Measurements from ENCODE around the gene SARDH. TPM values are rescaled to one million over a fixed set of nuclear protein-coding genes. Genes with fewer than 3 reads are reported as not detected.
A peak's percentile ranks its signal among the peaks of the same experiment; 100 is the strongest.

SARDH gene
- total and polyA plus RNA-seq, 9 donors, result 2.5 to 10.0 (median 3.3) TPM

GRCh38 chr9:133779081-133779480 lies 40.9 kb upstream of the SARDH start:
- Histone ChIP-seq H3K4me1 (ENCODE audit: insufficient read depth) (no peaks in the 10 kb centered on the region), H3K9me3 (peaks cover 0 to 4% of the 10 kb centered on the region in 2 donors), H3K27ac (no peak overlapping the region), H3K36me3 (no peaks in the 10 kb centered on the region), H3K4me3 (no peak overlapping the region), H3K27me3 (no peaks in the 10 kb centered on the region)
- no peak for DNase-seq
- intact Hi-C loops (cut with DNase I), result no loop called here
- WGBS, 3 donors, result 86 to 95% (median 93%) methylated on average over 8 of the region's 8 CpGs
- no peak for TF ChIP-seq EP300 (IDR thresholded peaks at IDR 0.05)
- no peak for TF ChIP-seq POLR2A (IDR thresholded peaks at IDR 0.05)
- TF ChIP-seq CTCF (IDR thresholded peaks at IDR 0.05), result no peak

DNA sequence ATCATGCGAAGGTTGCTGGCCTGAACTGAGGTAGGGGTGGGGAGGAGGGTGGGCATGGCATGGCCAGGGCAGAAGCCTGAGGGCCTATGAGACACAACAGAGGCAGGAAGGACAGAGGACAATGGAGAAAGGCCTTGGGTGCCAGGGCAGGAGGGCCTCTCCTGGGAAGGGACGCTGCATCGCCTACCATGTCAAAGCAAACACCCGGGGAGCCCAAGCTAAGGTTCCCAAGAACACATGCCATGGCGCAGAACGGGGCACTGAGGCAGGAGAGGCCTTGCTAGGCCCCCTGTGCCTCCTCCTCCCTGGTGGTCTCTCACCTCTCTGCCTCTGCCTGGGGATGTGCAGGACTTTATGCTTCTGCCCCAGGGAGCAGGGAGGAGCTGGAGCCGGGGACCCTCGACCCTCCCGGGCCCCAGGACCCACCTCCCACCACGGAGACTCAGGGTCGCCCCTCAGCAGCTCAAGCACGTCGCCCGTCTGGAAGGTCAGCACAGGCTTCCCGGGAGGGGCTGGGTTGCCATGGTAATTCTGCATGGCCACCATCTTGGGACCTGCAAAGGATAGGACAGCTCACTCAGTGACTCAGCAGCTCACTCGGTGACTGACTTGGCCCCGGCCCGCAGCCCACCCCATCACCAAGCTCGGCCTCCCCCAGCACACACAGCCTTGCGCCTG lies 40.3 kb upstream of the SARDH start:
- no peaks in the 10 kb centered on the region for H3K4me1 ChIP-seq (ENCODE audit: insufficient read depth)
- DNase-seq, result no peak
- no peaks in the 10 kb centered on the region for H3K36me3 ChIP-seq
- H3K27ac ChIP-seq, result no peak overlapping the region
- intact Hi-C loops (cut with DNase I), result loop anchor here in 1 of 4 donors (1.0 kb wide), 1 partner anchor 25 kb away; no protein-coding TSS in a partner anchor
- 88 to 92% (median 90%) methylated on average over 20 of the region's 20 CpGs for WGBS, 3 donors
- no peaks in the 10 kb centered on the region for H3K27me3 ChIP-seq
- no peak overlapping the region for H3K4me3 ChIP-seq
- TF ChIP-seq POLR2A (IDR thresholded peaks at IDR 0.05), result no peak
- no peak for TF ChIP-seq CTCF (IDR thresholded peaks at IDR 0.05)
- TF ChIP-seq EP300 (IDR thresholded peaks at IDR 0.05), result no peak
- peaks cover 0 to 4% of the 10 kb centered on the region in 2 donors for H3K9me3 ChIP-seq

DNA sequence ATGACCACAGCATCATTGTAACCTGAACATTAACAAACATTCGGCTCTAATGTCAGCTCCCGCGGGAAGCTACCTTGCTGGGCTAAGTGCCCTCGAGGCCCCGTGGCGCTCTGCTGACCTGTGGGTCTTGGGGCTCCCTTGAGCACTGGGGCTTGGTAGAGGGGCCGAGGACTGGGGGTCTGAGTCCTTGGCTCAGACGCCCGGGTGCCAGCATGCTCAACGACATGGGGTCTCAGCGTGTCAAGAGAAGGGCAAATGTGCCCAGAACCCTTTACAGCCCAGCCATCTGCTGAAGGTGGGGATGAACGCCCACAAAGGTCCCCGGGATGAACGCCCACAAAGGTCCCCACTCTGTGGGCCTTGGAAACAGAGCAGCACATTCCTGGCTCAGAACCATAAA lies 39.7 kb upstream of the SARDH start:
- H3K4me1 ChIP-seq (ENCODE audit: insufficient read depth), result no peaks in the 10 kb centered on the region
- no peaks in the 10 kb centered on the region for H3K36me3 ChIP-seq
- H3K27me3 ChIP-seq, result no peaks in the 10 kb centered on the region
- no peak overlapping the region for H3K27ac ChIP-seq
- intact Hi-C loops (cut with DNase I), result loop anchor here in 1 of 4 donors (1.0 kb wide), 1 partner anchor 25 kb away; no protein-coding TSS in a partner anchor
- 91 to 92% (median 92%) methylated on average over 12 to 14 of the region's 14 CpGs for WGBS, 3 donors
- no peak for TF ChIP-seq POLR2A (IDR thresholded peaks at IDR 0.05)
- no peak for TF ChIP-seq EP300 (IDR thresholded peaks at IDR 0.05)
- no peak for TF ChIP-seq CTCF (IDR thresholded peaks at IDR 0.05)
- no peak for DNase-seq
- no peak overlapping the region for H3K4me3 ChIP-seq
- H3K9me3 ChIP-seq, result peaks cover 0 to 4% of the 10 kb centered on the region in 2 donors

DNA sequence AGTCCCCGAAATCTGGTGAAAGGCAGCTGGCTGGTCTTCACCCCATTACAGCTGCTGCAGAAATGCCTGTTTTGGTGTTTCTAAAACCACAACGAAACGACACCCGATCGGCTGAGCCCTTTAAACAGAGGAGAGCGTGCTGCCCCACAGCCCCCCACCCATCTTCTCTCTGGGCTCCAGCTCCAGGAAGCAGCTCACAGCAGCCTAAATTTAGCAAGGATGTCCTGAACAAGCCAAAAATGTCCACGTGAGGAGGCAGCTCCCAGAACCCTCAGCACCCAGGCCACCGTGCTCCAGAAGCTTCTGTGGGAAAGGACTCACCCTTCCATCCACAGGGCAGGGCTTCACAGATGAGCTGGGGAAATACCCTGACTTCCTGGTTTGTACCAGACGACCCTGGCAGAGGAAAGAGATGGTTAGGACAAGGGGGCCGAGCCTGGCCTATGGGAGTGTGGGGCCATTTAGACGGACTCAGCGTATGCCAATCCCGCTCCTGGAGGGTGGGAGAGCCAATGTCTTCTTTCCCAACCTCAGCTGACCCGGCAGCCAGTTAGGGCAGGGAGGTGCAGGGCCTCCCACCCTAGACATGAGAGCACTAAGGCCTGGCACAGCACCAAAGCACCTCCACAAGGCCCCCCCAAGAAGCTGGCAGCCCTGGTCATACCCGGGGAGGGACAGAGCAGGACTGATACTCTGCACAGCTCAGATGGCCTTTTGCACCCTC lies 39.1 kb upstream of the SARDH start:
- 64 to 74% (median 67%) methylated on average over 15 of the region's 15 CpGs for WGBS, 3 donors
- Histone ChIP-seq H3K27ac (no peak overlapping the region), H3K9me3 (peaks cover 0 to 4% of the 10 kb centered on the region in 2 donors), H3K27me3 (no peaks in the 10 kb centered on the region), H3K4me3 (no peak overlapping the region), H3K36me3 (no peaks in the 10 kb centered on the region), H3K4me1 (ENCODE audit: insufficient read depth) (no peaks in the 10 kb centered on the region)
- TF ChIP-seq CTCF (IDR thresholded peaks at IDR 0.05), result no peak
- TF ChIP-seq EP300 (IDR thresholded peaks at IDR 0.05), result no peak
- no peak for TF ChIP-seq POLR2A (IDR thresholded peaks at IDR 0.05)
- intact Hi-C loops (cut with DNase I), result no loop called here
- DNase-seq, result peak in 1 of 5 donors; percentile 19
